GM23338 (cell line): ENCODE results near the gene DCTN1. TPM values are rescaled to one million over a fixed set of nuclear protein-coding genes. Genes with fewer than 3 reads are reported as not detected.

Source experiments
- ATAC-seq: fragments of 200-7000 bp; cut with Tn5 transposase; 3 replicates; pipeline ENCODE4 v1.9.1; 2020
- DNase-seq: peaks from one replicate; pipeline ENCODE4 v3.0.0-alpha.2; 2015; ENCODE audit warnings: low spot score
- H2AFZ ChIP-seq: fragments of 200-600 bp; sonication (generic); 2 replicates; pipeline ENCODE4 v1.8.0; 2016; ENCODE audit warnings: antibody characterized with exemption, mild to moderate bottlenecking, moderate library complexity
- H3F3A ChIP-seq: fragments of 200-600 bp; sonication (generic); replicated peaks from 2 replicates; pipeline ENCODE4 v1.8.0; 2017; ENCODE audit warnings: antibody characterized with exemption, mixed run types, low read depth
- H3K27ac ChIP-seq: fragments of 200-600 bp; sonication (generic); 2 replicates; pipeline ENCODE4 v1.6.1; 2016; ENCODE audit warnings: low read depth
- H3K27me3 ChIP-seq: fragments of 200-600 bp; sonication (generic); 2 replicates; pipeline ENCODE4 v1.8.0; 2016; ENCODE audit warnings: mild to moderate bottlenecking, mixed run types, moderate library complexity; ENCODE audit not compliant: insufficient read depth
- H3K36me3 ChIP-seq: fragments of 200-600 bp; sonication (generic); 2 replicates; pipeline ENCODE4 v1.8.0; 2016; ENCODE audit warnings: mild to moderate bottlenecking; ENCODE audit not compliant: insufficient read depth
- H3K4me1 ChIP-seq: fragments of 200-600 bp; sonication (generic); 2 replicates; pipeline ENCODE4 v1.8.0; 2016; ENCODE audit warnings: mild to moderate bottlenecking, moderate library complexity; ENCODE audit not compliant: insufficient read depth
- H3K4me2 ChIP-seq: fragments of 200-600 bp; sonication (generic); 2 replicates; pipeline ENCODE4 v1.7.1; 2017; ENCODE audit warnings: mixed run types
- H3K4me3 ChIP-seq: fragments of 200-600 bp; sonication (generic); 2 replicates; pipeline ENCODE4 v1.6.1; 2016; ENCODE audit warnings: mixed run types
- H3K79me2 ChIP-seq: fragments of 200-600 bp; sonication (generic); replicated peaks from 2 replicates; pipeline ENCODE4 v1.8.0; 2017; ENCODE audit warnings: mild to moderate bottlenecking; ENCODE audit not compliant: insufficient read depth
- H3K9me2 ChIP-seq: fragments of 200-600 bp; sonication (generic); 2 replicates; pipeline ENCODE4 v1.8.0; 2017; ENCODE audit not compliant: insufficient read depth
- H4K20me1 ChIP-seq: fragments of 200-600 bp; sonication (generic); replicated peaks from 2 replicates; pipeline ENCODE4 v1.8.0; 2017; ENCODE audit warnings: mild to moderate bottlenecking; ENCODE audit not compliant: insufficient read depth
- H3K27ac Mint-ChIP-seq: 2 replicates; pipeline ENCODE4 v1.8.0; 2020; ENCODE audit warnings: inconsistent platforms, mild to moderate bottlenecking, moderate library complexity, mixed read lengths
- H3K27me3 Mint-ChIP-seq: 3 replicates; pipeline ENCODE4 v1.8.0; 2022; ENCODE audit warnings: low read depth, mild to moderate bottlenecking, moderate library complexity, mixed read lengths, inconsistent platforms; ENCODE audit not compliant: insufficient read depth, poor library complexity
- H3K36me3 Mint-ChIP-seq: 3 replicates; pipeline ENCODE4 v1.8.0; 2021; ENCODE audit warnings: low read depth, mild to moderate bottlenecking, inconsistent platforms, moderate library complexity, mixed read lengths
- H3K4me1 Mint-ChIP-seq: 3 replicates; pipeline ENCODE4 v1.8.0; 2020; ENCODE audit warnings: mild to moderate bottlenecking, inconsistent platforms, mixed read lengths
- H3K4me3 Mint-ChIP-seq: 3 replicates; pipeline ENCODE4 v1.8.0; 2021; ENCODE audit warnings: moderate library complexity, mild to moderate bottlenecking, inconsistent platforms, mixed read lengths
- H3K9me3 Mint-ChIP-seq: 3 replicates; pipeline ENCODE4 v1.8.0; 2020; ENCODE audit warnings: moderate library complexity, mild to moderate bottlenecking, inconsistent platforms, mixed read lengths
- CREB1 ChIP-seq: fragments of 250-450 bp; sonication (Bioruptor Pico); IDR thresholded peaks from 2 replicates; pipeline ENCODE4 v1.5.0; 2020; ENCODE audit warnings: low read depth, mild to moderate bottlenecking, moderate library complexity
- EZH2 ChIP-seq: fragments of 200-600 bp; sonication (generic); IDR thresholded peaks from one replicate; pipeline ENCODE4 v1.8.0; 2017; ENCODE audit warnings: antibody characterized with exemption, mild to moderate bottlenecking, low read depth; ENCODE audit not compliant: unreplicated experiment
- EZH2phosphoT487 ChIP-seq: fragments of 200-600 bp; sonication (generic); IDR thresholded peaks from one replicate; pipeline ENCODE4 v1.8.1; 2018; ENCODE audit warnings: antibody characterized with exemption; ENCODE audit not compliant: unreplicated experiment
- NANOG ChIP-seq: IDR thresholded peaks from 2 replicates; pipeline ENCODE4 v1.6.1; 2016; ENCODE audit warnings: antibody characterized with exemption, borderline replicate concordance
- POLR2AphosphoS5 ChIP-seq: IDR thresholded peaks from 2 replicates; pipeline ENCODE4 v1.6.1; 2016; ENCODE audit warnings: antibody characterized with exemption, low read depth
- polyA plus RNA-seq: library from polyadenylated mRNA; unstranded; fragments of >200 nt; fragmentation: Nextera tagmentation; extraction: Ambion mirVana; gene quantifications from 2 replicates; pipeline ENCODE4 v1.2.1, GENCODE V29; 2016
- total RNA-seq: library from RNA; depleted of rRNA; stranded (reverse); fragments of >200 nt; shearing (Covaris generic); gene quantifications from 2 replicates; pipeline ENCODE4 v1.2.3, GENCODE V29; 2014
- TF ChIP-seq, protein P1 (sequence below): fragments of 250-450 bp; sonication (Bioruptor Pico); IDR thresholded peaks from 2 replicates; pipeline ENCODE4 v1.5.0; 2020; ENCODE audit warnings: mild to moderate bottlenecking, moderate library complexity
- TF ChIP-seq, protein P2 (sequence below), 2 experiments: fragments of 200-600 bp in 1 of 2; sonication (generic) in 1 of 2; conservative IDR thresholded peaks; 2 replicates each; pipeline versions ENCODE4 v1.5.1 to v1.6.1; 2016 to 2017; ENCODE audit warnings: antibody characterized with exemption in 2 of 2, low read depth in 2 of 2, mild to moderate bottlenecking in 2 of 2, moderate library complexity in 1 of 2

Gene DCTN1
- total and polyA plus RNA-seq, 2 experiments from 2014 or later = 108 to 145 TPM

DNA sequence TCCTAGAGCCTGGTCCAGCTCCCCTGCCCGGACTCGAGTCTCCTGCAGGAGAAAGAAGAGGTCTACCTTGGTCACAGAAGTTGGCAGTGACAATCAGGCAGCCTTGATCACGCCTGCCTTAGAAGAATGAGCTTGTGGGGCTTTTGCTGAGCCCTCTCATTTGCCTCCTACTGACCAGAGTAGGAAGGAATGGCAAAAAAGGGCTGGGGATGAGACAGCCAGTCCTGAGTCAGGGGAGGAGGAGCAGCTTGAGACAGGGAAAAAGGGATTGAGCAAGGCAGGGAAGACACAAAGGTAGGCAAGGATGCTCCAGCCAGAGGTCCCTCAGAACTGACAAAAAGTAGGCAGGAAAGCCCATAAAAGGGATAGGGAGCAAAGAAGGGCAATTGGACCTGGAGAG is 47.4 kb upstream of the DCTN1 start:
- no peaks in the 10 kb centered on the region for H3K4me1 ChIP-seq
- H3K9me2 ChIP-seq = no peaks in the 10 kb centered on the region
- peaks cover 22% of the 10 kb centered on the region for H3K27me3 Mint-ChIP-seq
- DNase-seq (no peak), ATAC-seq (no peak)
- H3K9me3 Mint-ChIP-seq = no peaks in the 10 kb centered on the region
- no peaks in the 10 kb centered on the region for H3K79me2 ChIP-seq
- no peak overlapping the region for H3K4me3 ChIP-seq
- H4K20me1 ChIP-seq = peaks cover 5% of the 10 kb centered on the region; the same call in 1 of the 2 replicates
- H3K27me3 ChIP-seq = peaks cover 8% of the 10 kb centered on the region
- 0 out of 2 replicates have a peak, but pooled peaks cover 10% of the 10 kb centered on the region for H3F3A ChIP-seq
- no peak overlapping the region for H3K27ac ChIP-seq
- H3K36me3 ChIP-seq = peaks cover 8% of the 10 kb centered on the region; the same call in 1 of the 2 replicates
- H3K4me2 ChIP-seq = no peak overlapping the region
- peaks cover 7% of the 10 kb centered on the region; the same call in 2 of the 3 replicates for H3K4me1 Mint-ChIP-seq
- TF ChIP-seq NANOG (no peak), CREB1 (CRISPR knock-in tag) (no peak), EZH2 (no peak), EZH2phosphoT487 (no peak), POLR2AphosphoS5 (no peak)
- TF ChIP-seq, protein P1, sequence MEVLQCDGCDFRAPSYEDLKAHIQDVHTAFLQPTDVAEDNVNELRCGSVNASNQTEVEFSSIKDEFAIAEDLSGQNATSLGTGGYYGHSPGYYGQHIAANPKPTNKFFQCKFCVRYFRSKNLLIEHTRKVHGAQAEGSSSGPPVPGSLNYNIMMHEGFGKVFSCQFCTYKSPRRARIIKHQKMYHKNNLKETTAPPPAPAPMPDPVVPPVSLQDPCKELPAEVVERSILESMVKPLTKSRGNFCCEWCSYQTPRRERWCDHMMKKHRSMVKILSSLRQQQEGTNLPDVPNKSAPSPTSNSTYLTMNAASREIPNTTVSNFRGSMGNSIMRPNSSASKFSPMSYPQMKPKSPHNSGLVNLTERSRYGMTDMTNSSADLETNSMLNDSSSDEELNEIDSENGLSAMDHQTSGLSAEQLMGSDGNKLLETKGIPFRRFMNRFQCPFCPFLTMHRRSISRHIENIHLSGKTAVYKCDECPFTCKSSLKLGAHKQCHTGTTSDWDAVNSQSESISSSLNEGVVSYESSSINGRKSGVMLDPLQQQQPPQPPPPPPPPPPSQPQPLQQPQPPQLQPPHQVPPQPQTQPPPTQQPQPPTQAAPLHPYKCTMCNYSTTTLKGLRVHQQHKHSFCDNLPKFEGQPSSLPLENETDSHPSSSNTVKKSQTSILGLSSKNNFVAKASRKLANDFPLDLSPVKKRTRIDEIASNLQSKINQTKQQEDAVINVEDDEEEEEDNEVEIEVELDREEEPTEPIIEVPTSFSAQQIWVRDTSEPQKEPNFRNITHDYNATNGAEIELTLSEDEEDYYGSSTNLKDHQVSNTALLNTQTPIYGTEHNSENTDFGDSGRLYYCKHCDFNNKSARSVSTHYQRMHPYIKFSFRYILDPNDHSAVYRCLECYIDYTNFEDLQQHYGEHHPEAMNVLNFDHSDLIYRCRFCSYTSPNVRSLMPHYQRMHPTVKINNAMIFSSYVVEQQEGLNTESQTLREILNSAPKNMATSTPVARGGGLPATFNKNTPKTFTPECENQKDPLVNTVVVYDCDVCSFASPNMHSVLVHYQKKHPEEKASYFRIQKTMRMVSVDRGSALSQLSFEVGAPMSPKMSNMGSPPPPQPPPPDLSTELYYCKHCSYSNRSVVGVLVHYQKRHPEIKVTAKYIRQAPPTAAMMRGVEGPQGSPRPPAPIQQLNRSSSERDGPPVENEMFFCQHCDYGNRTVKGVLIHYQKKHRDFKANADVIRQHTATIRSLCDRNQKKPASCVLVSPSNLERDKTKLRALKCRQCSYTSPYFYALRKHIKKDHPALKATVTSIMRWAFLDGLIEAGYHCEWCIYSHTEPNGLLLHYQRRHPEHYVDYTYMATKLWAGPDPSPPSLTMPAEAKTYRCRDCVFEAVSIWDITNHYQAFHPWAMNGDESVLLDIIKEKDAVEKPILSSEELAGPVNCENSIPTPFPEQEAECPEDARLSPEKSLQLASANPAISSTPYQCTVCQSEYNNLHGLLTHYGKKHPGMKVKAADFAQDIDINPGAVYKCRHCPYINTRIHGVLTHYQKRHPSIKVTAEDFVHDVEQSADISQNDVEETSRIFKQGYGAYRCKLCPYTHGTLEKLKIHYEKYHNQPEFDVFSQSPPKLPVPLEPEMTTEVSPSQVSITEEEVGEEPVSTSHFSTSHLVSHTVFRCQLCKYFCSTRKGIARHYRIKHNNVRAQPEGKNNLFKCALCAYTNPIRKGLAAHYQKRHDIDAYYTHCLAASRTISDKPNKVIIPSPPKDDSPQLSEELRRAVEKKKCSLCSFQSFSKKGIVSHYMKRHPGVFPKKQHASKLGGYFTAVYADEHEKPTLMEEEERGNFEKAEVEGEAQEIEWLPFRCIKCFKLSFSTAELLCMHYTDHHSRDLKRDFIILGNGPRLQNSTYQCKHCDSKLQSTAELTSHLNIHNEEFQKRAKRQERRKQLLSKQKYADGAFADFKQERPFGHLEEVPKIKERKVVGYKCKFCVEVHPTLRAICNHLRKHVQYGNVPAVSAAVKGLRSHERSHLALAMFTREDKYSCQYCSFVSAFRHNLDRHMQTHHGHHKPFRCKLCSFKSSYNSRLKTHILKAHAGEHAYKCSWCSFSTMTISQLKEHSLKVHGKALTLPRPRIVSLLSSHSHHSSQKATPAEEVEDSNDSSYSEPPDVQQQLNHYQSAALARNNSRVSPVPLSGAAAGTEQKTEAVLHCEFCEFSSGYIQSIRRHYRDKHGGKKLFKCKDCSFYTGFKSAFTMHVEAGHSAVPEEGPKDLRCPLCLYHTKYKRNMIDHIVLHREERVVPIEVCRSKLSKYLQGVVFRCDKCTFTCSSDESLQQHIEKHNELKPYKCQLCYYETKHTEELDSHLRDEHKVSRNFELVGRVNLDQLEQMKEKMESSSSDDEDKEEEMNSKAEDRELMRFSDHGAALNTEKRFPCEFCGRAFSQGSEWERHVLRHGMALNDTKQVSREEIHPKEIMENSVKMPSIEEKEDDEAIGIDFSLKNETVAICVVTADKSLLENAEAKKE = no peak
- TF ChIP-seq, protein P2, sequence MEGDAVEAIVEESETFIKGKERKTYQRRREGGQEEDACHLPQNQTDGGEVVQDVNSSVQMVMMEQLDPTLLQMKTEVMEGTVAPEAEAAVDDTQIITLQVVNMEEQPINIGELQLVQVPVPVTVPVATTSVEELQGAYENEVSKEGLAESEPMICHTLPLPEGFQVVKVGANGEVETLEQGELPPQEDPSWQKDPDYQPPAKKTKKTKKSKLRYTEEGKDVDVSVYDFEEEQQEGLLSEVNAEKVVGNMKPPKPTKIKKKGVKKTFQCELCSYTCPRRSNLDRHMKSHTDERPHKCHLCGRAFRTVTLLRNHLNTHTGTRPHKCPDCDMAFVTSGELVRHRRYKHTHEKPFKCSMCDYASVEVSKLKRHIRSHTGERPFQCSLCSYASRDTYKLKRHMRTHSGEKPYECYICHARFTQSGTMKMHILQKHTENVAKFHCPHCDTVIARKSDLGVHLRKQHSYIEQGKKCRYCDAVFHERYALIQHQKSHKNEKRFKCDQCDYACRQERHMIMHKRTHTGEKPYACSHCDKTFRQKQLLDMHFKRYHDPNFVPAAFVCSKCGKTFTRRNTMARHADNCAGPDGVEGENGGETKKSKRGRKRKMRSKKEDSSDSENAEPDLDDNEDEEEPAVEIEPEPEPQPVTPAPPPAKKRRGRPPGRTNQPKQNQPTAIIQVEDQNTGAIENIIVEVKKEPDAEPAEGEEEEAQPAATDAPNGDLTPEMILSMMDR (conservative IDR thresholded peaks at IDR 0.05; ENCODE audit: low read depth in 2 of 2) = no peak
- no peak overlapping the region for H3K27ac Mint-ChIP-seq
- H3K36me3 Mint-ChIP-seq = peaks cover 72% of the 10 kb centered on the region
- no peak overlapping the region for H2AFZ ChIP-seq
- H3K4me3 Mint-ChIP-seq = no peak overlapping the region
